ENCODE data around the gene USH1G. TPM values are rescaled to one million over a fixed set of nuclear protein-coding genes. Genes with fewer than 3 reads are reported as not detected.
A peak's percentile ranks its signal among the peaks of the same experiment; 100 is the strongest.

Gene USH1G
- total RNA-seq, 2 experiments from 2014 or later: not detected

DNA sequence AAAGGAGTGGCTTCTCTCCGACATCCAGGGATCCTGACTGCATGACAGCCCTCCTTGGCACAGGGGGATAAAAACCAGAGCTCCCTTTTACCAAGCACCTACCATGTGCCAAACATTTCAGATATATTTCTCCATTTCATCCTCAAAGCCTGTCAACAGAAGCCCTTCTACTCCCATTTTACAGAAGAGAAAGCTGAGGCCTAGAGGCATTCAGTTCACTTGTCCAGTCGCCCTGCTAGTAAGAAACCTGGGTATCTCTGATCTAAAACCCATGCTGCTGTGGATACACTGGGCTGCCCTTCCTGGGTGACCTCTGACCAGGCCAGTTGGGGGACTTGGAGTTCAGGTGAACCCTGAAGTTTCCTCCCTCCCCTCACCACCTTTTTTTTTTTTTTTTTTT, 44.4 kb downstream of the USH1G start:
- H3K4me1 Mint-ChIP-seq: peaks cover 13% of the 10 kb centered on the region
- ATAC-seq (no peak), DNase-seq (no peak)
- H3K27me3 Mint-ChIP-seq: peaks cover 11% of the 10 kb centered on the region
- H3K4me3 Mint-ChIP-seq: no peak overlapping the region
- CTCF ChIA-PET: interaction anchor here (2.2 kb wide), 1 partner anchor 87 kb away, joined by 7 read pairs; no protein-coding TSS in a partner anchor
- H3K9me3 Mint-ChIP-seq (ENCODE audit: low read depth): no peaks in the 10 kb centered on the region
- H3K27ac Mint-ChIP-seq: no peak overlapping the region
- no peaks in the 10 kb centered on the region for H3K36me3 Mint-ChIP-seq

DNA sequence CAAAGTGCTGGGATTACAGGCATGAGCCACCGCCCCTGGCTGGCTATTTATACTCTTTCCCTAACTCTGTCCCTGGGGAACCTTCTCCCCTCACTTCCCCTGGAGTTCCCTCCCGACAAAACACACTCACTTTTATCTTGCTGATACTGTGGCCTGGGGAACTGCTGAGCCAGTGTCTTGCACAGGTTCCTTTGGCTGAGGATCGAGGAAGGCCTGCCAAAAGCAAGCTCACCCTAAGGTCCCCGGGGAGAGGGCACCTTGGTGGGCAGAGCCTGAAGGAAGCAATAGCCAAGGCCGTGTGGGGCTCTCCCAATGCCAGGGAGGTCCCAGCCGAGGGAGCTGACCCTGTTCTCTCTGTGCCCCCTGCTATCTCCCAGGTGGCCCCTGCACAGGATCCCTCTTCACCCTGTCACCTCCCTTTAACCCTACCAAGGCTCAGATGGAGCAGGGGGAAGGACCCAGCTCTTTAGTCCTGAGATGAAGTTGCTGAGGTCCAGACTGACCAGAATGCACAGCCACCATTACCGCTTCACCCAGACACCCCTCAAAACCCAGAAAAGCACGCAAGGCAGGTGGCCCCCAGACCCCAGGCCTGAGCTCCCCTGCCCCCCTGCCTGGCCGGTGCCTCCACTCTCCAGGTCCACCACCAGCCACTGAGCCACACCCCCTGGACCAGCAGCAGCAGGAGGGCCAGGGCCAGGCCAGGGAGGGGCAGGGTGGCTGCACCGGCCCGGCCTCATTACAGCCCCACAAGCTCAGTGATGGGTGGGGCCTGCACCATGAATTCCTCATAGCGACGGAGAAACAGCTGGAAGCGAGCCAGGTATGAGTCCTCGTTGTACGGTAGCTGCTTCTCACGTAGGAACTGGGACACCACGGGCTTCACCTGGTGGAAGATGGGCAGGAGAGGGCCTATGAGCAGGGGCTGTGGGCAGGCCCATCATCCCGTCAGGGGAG, 45.2 kb downstream of the USH1G start:
- Mint-ChIP-seq H3K27me3 (peaks cover 8% of the 10 kb centered on the region), H3K9me3 (ENCODE audit: low read depth) (no peaks in the 10 kb centered on the region), H3K27ac (no peak overlapping the region), H3K4me3 (no peak overlapping the region), H3K36me3 (no peaks in the 10 kb centered on the region), H3K4me1 (peaks cover 15% of the 10 kb centered on the region)
- CTCF ChIA-PET: interaction anchor here (1.3 to 2.2 kb wide), 2 partner anchors 87 to 220 kb away, joined by 3 to 7 read pairs; no protein-coding TSS in a partner anchor
- DNase-seq: no peak
- no peak for ATAC-seq

DNA sequence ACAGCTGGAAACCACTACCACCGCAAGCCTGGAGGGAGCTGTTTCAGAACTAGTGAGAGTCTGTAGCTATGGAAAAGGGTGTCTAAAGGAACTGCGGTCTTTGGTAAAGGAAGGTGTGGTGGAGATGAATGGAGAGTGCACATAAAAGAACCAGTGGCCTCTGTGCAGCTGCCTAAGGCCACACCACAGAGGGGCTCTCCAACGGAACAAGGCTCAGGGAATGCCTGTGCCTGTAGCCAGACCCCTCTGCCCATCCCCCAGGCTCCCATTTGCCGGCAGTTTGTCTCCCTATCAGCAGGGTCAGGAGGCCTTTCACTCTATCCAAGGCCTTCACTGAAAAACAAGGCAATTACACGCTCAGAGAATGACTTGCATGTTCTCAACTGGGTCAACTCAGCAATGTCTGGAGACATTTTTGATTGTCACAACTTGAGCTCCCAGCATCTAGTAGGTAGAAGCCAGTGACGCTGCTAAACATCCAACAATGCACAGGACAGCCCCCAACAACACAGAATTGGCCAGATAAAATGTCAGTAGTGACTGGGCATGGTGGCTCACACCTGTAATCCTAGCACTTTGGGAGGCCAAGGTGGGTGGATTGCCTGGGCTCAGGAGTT, 47.0 kb downstream of the USH1G start:
- Mint-ChIP-seq H3K4me1 (peaks cover 29% of the 10 kb centered on the region), H3K4me3 (no peak overlapping the region), H3K36me3 (peaks cover 7% of the 10 kb centered on the region), H3K27ac (no peak overlapping the region), H3K27me3 (peaks cover 7% of the 10 kb centered on the region), H3K9me3 (ENCODE audit: low read depth) (no peaks in the 10 kb centered on the region)
- no peak for ATAC-seq
- CTCF ChIA-PET: interaction anchor here (0.9 to 3.9 kb wide), 4 partner anchors 11 to 85 kb away, joined by 3 to 16 read pairs (median 6); no protein-coding TSS in a partner anchor
- DNase-seq: no peak

DNA sequence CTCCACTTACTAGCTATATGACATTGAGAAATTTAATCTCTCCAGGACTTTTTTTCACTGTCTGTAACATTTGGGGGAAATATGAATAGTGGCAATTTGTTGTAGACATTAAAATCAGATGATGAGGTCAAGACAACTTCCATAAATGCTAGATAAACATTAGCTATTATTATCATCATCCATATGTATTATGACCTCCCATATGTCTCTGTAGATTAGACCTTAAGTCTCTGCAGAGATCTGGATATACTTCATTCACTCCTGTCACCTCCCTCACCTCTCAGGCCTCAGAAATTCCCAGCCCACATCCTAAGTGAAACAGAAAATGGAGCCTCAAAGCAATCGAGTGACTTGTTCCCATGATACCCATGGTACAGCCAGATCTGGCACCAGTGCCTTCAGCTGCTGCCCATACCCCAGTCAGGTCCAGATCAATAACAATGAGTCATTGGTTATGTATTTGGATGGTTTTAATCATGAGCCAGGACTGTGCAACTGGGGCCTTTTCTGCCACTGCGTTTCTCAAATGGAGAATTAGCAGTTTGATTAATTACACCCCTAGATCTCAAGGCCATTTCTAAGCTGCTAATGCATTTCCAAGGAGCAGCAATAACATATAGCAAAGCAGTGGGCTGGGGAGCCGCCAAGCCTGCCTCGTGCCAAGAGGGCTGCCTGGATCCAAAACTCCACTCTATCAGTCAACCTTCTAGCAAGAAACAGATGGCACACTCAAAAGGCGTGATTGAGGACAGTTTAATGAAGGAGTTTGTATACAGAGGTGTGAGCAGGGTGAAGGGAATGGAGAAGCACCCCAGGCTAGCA, 47.7 kb downstream of the USH1G start:
- no peak overlapping the region for H3K27ac Mint-ChIP-seq
- H3K9me3 Mint-ChIP-seq (ENCODE audit: low read depth): no peaks in the 10 kb centered on the region
- peaks cover 8% of the 10 kb centered on the region for H3K36me3 Mint-ChIP-seq
- no peak for DNase-seq
- CTCF ChIA-PET: interaction anchor here (0.9 to 3.9 kb wide), 6 partner anchors 10 to 174 kb away, joined by 3 to 16 read pairs (median 4); no protein-coding TSS in a partner anchor
- peaks cover 31% of the 10 kb centered on the region for H3K4me1 Mint-ChIP-seq
- peaks cover 4% of the 10 kb centered on the region for H3K27me3 Mint-ChIP-seq
- ATAC-seq: no peak
- H3K4me3 Mint-ChIP-seq: no peak overlapping the region

DNA sequence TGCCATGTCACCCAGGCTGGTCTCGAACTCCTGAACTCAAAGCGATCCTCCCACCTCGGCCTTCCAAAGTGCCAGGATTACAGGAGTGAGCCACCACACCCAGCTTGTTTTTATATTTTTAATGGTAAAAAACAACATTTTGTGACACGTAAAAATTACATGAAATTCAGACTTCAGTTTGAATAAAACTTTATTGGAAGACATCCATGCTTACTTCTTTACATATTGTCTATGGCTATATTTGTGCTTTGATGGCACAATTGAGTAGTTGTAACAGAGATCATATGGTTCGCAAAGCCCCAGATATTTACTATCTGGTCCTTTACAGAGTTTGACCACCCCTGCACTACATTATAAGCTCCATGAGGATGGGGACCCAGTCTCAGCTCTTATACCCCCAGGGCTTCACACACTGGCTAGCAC, 48.4 kb downstream of the USH1G start:
- H3K4me1 Mint-ChIP-seq: peaks cover 31% of the 10 kb centered on the region
- H3K36me3 Mint-ChIP-seq: peaks cover 8% of the 10 kb centered on the region
- DNase-seq: no peak
- H3K4me3 Mint-ChIP-seq: no peak overlapping the region
- H3K27me3 Mint-ChIP-seq: peaks cover under 1% of the 10 kb centered on the region
- H3K9me3 Mint-ChIP-seq (ENCODE audit: low read depth): no peaks in the 10 kb centered on the region
- no peak overlapping the region for H3K27ac Mint-ChIP-seq
- no peak for ATAC-seq
- CTCF ChIA-PET: interaction anchor here (0.9 to 3.9 kb wide), 8 partner anchors 10 to 174 kb away, joined by 3 to 23 read pairs (median 4); partner anchors contain the start of gene NAT9

DNA sequence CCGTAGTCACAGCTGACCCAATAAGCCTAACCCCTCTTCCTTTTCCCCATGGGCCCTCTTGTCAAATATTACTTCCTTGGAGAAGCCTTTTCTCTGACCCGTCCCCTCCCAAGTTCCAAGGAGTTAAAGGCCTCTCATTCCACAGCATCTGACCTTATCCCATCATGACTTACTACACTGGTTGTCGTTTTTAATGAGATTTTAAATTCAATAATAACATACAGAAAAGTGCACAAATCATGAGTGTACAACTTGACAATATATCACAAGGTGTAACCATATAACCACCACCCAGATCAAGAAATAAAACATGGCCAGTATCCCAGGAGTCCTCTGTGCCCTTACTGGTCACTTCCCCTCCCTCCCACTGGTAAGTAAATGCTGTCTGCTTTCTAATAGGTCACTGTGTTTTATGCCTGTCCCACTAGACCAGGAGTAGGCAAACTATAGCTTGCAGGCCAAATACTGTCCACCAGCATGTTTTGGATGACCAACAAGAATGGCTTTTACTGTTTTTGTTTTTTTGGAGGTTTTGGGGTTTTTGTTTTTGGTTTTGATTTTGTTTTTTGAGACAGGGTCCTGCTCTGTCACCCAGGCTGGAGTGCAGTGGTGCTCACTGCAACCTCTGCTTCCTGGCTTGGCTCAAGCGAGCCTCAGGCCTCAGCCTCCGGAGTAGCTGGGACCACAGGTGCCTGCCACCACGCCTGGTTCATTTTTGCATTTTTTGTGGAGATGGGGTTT, 49.0 kb downstream of the USH1G start:
- H3K9me3 Mint-ChIP-seq (ENCODE audit: low read depth): no peaks in the 10 kb centered on the region
- peak overlapping the region; percentile 89 for H3K27ac Mint-ChIP-seq
- H3K4me3 Mint-ChIP-seq: peak overlapping the region; percentile 89
- peaks cover 10% of the 10 kb centered on the region for H3K36me3 Mint-ChIP-seq
- no peak for DNase-seq
- no peaks in the 10 kb centered on the region for H3K27me3 Mint-ChIP-seq
- no peak for ATAC-seq
- peaks cover 33% of the 10 kb centered on the region for H3K4me1 Mint-ChIP-seq
- CTCF ChIA-PET: interaction anchor here (0.9 to 20.3 kb wide), 12 partner anchors 9 to 175 kb away, joined by 3 to 262 read pairs (median 6); partner anchors contain the start of genes GRIN2C and NAT9

DNA sequence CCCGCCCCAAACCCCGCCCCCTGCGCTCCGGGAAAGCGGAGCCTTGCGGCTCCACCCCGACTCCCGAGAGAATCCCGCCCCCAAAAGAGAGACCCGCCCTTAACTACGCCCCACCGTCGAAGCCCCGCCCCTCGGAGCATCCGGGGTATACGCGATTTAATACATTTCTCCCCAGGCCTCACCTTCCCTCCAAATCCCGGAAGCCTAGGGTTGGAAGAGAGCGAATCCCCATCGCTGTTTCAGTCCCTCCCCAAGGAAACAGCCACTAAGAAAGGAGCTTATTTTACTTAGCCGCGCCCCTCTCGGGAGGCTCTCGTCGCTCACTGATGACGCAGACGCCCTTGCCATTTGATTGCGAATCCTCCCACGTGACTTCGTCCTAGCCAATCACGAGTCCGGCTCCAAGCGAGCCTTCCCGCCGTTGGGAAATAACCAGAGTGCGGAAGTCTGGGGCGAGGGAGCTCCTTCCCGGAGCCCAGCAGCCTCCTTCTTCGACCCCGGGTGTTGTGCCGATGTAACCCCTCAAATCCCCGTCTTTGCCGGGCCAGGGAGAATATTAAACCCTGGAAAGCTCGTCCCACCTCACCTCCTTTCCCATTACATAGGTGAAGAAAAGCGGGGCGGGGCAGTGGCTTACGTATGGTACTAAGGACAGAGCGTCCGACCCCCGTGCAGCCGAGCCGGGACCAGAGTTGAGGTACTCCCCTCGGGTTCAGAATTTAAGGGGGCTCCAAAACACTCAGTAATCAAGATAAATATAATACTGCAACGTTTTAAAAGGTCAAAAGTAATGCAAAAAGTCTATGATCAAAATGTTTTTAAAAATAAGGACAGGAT, 49.8 kb downstream of the USH1G start:
- no peaks in the 10 kb centered on the region for H3K27me3 Mint-ChIP-seq
- H3K4me1 Mint-ChIP-seq: peaks cover 36% of the 10 kb centered on the region
- peak overlapping the region; percentile 89 for H3K4me3 Mint-ChIP-seq
- peak; percentile 100 for DNase-seq
- peaks cover 10% of the 10 kb centered on the region for H3K36me3 Mint-ChIP-seq
- no peaks in the 10 kb centered on the region for H3K9me3 Mint-ChIP-seq (ENCODE audit: low read depth)
- ATAC-seq: peak; percentile 96
- H3K27ac Mint-ChIP-seq: peak overlapping the region; percentile 89
- CTCF ChIA-PET: interaction anchor here (0.8 to 20.3 kb wide), 14 partner anchors 8 to 216 kb away, joined by 3 to 262 read pairs (median 6); partner anchors contain the start of genes GRIN2C and NAT9

DNA sequence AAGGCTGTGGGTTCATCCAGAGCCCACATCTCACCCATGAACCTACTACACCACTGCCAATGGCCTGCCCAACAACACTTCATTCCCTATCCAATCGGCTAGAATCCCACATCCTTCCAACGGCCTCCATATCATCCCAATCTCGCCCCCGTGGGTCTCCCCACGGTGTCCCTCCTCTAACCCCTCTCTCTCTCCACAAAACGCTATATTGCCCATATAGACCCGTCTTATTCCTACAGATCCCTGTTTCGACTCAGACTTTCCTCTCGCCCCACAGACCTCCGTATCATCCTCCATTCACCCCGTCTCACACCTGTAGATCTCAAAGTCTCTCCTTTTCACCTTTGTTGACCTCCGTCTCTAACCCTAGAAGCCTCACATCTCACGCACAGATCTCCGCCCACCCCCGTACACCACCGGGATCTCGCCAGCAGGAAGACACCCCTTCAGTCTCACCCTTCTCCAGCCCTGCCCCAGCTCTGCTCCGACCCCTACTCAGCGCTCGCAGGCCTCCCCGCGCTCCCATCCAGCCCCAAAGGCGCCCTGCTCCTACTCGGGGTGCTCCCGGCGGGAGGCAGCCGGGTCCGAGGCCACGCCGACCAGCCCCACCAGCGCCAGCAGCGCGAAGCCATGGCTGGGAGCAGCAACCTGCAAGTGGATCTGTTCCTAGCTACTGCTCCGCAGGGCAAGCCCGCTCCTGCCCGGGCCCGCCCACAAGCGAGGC, 50.6 kb downstream of the USH1G start, which contains the start of gene FDXR:
TSS of gene FDXR (minus strand) at position 682 of the 724 bp plus-strand sequence. CDS start at position 632, 50 bp downstream.
- H3K4me3 Mint-ChIP-seq: peak within 1 kb of the TSS; percentile 89
- ATAC-seq: no peak
- H3K36me3 Mint-ChIP-seq: peaks cover 10% of the 10 kb centered on the region
- DNase-seq: no peak
- H3K27ac Mint-ChIP-seq: peak within 1 kb of the TSS; percentile 89
- no peaks in the 10 kb centered on the region for H3K27me3 Mint-ChIP-seq
- H3K4me1 Mint-ChIP-seq: peaks cover 36% of the 10 kb centered on the region
- CTCF ChIA-PET: interaction anchor here (0.8 to 20.3 kb wide), 13 partner anchors 7 to 215 kb away, joined by 3 to 262 read pairs (median 6); partner anchors contain the start of gene GRIN2C
- no peaks in the 10 kb centered on the region for H3K9me3 Mint-ChIP-seq (ENCODE audit: low read depth)

DNA sequence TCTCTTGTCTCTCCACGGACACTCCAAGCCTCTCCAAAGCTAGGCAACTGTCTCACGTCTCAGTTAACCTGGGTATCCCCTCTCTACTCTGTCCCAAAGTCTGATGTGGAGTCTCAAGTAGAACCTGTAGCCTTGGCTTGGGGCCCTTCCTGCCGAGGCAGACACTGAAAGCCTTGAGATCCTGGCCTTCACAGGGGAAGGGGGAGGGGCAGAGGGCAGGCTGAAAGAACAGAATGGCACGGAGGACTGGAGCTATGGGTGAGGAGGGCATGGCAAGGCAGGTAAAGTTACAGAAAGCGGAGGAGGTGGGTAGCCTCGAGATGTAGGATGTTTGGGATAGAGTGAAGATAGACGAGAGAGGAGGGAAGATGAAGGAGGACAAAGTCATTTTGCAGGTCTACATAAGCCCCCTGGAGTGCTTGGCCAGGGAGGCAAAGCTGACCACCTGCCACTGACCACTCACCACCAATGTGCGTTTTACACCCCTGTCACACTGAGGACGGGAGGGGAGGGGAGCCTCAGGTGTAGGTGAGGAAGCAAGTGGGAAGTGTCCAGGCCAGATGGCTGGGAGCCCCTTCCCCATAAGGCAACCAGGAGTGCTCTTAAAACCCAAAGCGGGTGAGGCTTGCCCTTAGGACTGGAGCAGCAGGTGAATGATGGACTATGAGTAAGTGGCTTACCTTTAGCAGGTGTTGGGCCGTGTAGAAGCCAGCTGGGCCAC, 51.5 kb downstream of the USH1G start:
- Mint-ChIP-seq H3K4me1 (peaks cover 36% of the 10 kb centered on the region), H3K27ac (no peak overlapping the region), H3K36me3 (peaks cover 10% of the 10 kb centered on the region), H3K9me3 (ENCODE audit: low read depth) (no peaks in the 10 kb centered on the region), H3K27me3 (no peaks in the 10 kb centered on the region), H3K4me3 (peak overlapping the region; percentile 89)
- ATAC-seq (no peak), DNase-seq (no peak)
- CTCF ChIA-PET: interaction anchor here (1.8 to 20.3 kb wide), 3 partner anchors 9 to 81 kb away, joined by 7 to 262 read pairs (median 23); no protein-coding TSS in a partner anchor

DNA sequence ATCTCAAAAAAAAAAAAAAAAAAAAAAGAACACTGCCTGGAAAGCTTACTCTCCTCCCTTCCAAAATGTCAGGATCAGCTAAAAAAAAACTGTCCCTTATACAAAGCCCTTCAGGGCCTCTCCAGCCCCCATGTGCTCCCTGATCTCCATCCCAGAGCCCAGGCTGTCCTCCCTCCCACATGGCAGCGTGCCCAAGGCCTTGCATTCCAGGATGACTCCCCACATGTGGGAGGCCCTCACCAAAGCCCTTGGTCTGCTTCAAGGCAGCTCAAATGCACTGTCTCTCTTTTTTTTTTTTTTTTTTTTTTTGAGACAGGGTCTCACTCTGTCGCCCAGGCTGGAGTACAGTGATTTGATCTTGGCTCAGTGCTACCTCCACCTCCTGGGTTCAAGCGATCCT, 52.5 kb downstream of the USH1G start:
- no peak overlapping the region for H3K4me3 Mint-ChIP-seq
- H3K36me3 Mint-ChIP-seq: peaks cover 10% of the 10 kb centered on the region
- no peak overlapping the region for H3K27ac Mint-ChIP-seq
- H3K27me3 Mint-ChIP-seq: no peaks in the 10 kb centered on the region
- DNase-seq: no peak
- CTCF ChIA-PET: interaction anchor here (1.8 to 20.3 kb wide), 2 partner anchors 10 to 80 kb away, joined by 7 to 262 read pairs; no protein-coding TSS in a partner anchor
- no peaks in the 10 kb centered on the region for H3K9me3 Mint-ChIP-seq (ENCODE audit: low read depth)
- no peak for ATAC-seq
- peaks cover 36% of the 10 kb centered on the region for H3K4me1 Mint-ChIP-seq
